K562 (cell line): ENCODE results near the gene HHATL. TPM values are rescaled to one million over a fixed set of nuclear protein-coding genes. Genes with fewer than 3 reads are reported as not detected.

Experiments used
- ARID2 ChIP-seq: fragments of 450-650 bp; IDR thresholded peaks from 2 replicates; pipeline ENCODE4 v1.6.1; 2017; ENCODE audit warnings: antibody characterized with exemption, mild to moderate bottlenecking
- CREM ChIP-seq: IDR thresholded peaks from 2 replicates; pipeline ENCODE4 v1.6.1; 2014; ENCODE audit warnings: antibody characterized with exemption, low read depth
- JUND ChIP-seq, 2 experiments: IDR thresholded peaks; 2 replicates in 1 of 2; 3 replicates in 1 of 2; pipeline ENCODE4 v1.6.1; 2011; ENCODE audit warnings: borderline replicate concordance in 2 of 2, low read depth in 2 of 2, low read length in 2 of 2, improper control_type of control experiment in 1 of 2, missing biosample characterization in 1 of 2, missing genetic modification characterization in 1 of 2, missing genetic modification reagents in 1 of 2
- RCOR1 ChIP-seq, 2 experiments: IDR thresholded peaks; 2 replicates each; pipeline ENCODE4 v1.6.1; 2012; ENCODE audit warnings: low read depth in 2 of 2, low read length in 2 of 2, borderline replicate concordance in 1 of 2, improper control_type of control experiment in 1 of 2
- TRIM24 ChIP-seq, 2 experiments: fragments of 450-650 bp; IDR thresholded peaks; 2 replicates each; pipeline ENCODE4 v1.6.1; 2016
- XRCC5 ChIP-seq: fragments of 200-400 bp; formaldehyde crosslinking; IDR thresholded peaks from 2 replicates; pipeline ENCODE4 v1.6.1; 2017; ENCODE audit warnings: low read depth, mild to moderate bottlenecking, low read length
- YY1 ChIP-seq, 3 experiments: IDR thresholded peaks; 2 replicates each; pipeline ENCODE4 v1.6.1; 2011; ENCODE audit warnings: low read length in 2 of 3, mild to moderate bottlenecking in 2 of 3, moderate library complexity in 2 of 3, borderline replicate concordance in 1 of 3, control low read depth in 1 of 3, low read depth in 1 of 3; ENCODE audit not compliant: insufficient read depth in 3 of 3, insufficient replicate concordance in 2 of 3, control insufficient read depth in 1 of 3, insufficient read length in 1 of 3; ENCODE audit errors: extremely low read depth in 1 of 3
- polyA plus RNA-seq, 8 experiments: library from polyadenylated mRNA; depleted of rRNA in 4 of 8; stranded (reverse) in 5 of 8; unstranded in 3 of 8; fragments of >200 nt; fragmentation: Nextera tagmentation in 2 of 8; fragmentation: Illumina TruSeq in 1 of 8; extraction: Ambion mirVana in 2 of 8; extraction: Trizol in 1 of 8; gene quantifications; 2 replicates each; pipeline versions ENCODE4 v1.2.1 to v1.2.3, GENCODE V29; 2011 to 2014; ENCODE audit warnings: inconsistent platforms in 1 of 8, missing spikeins in 1 of 8
- total RNA-seq, 7 experiments: library from RNA; depleted of rRNA in 6 of 7; stranded (reverse); fragments of >200 nt in 6 of 7; fragmentation: Illumina TruSeq in 2 of 7; extraction: Trizol in 2 of 7; gene quantifications; 2 replicates each; pipeline versions ENCODE4 v1.2.1 to v1.2.3, GENCODE V29; 2011 to 2021; ENCODE audit warnings: low replicate concordance in 1 of 7
- TF ChIP-seq, protein P1 (sequence below), 2 experiments: fragments of 450-650 bp; formaldehyde crosslinking in 1 of 2; IDR thresholded peaks; 2 replicates each; pipeline versions ENCODE4 v1.4.0 to v1.6.1; 2014 to 2020; ENCODE audit warnings: mild to moderate bottlenecking in 2 of 2, borderline replicate concordance in 1 of 2, low read depth in 1 of 2

The HHATL gene
- total and polyA plus RNA-seq, 9 of the 15 experiments (the other 6 are each of a cell fraction or from before 2014, with no cell fraction given) = not detected

DNA sequence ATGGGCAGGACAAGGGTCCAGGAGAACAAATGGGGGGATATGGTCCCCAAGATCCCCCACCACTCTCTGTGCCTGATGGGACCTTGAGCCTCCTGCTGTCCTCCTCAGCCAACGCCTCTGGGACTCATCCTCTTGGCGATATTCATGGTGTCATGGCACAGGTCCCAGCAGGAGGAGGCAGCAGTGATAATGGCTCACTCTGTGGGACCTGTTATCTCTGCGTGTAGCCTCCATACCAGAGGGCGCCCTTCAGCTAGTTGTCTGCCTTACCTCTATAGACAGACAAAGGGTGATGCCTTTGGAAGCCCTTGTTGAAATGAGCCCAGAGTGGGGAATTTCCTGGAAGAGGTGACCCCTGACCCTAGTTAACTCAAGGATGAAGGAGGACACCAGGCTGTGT lies 41.7 kb downstream of the HHATL start (continued):
- TF ChIP-seq, protein P1, sequence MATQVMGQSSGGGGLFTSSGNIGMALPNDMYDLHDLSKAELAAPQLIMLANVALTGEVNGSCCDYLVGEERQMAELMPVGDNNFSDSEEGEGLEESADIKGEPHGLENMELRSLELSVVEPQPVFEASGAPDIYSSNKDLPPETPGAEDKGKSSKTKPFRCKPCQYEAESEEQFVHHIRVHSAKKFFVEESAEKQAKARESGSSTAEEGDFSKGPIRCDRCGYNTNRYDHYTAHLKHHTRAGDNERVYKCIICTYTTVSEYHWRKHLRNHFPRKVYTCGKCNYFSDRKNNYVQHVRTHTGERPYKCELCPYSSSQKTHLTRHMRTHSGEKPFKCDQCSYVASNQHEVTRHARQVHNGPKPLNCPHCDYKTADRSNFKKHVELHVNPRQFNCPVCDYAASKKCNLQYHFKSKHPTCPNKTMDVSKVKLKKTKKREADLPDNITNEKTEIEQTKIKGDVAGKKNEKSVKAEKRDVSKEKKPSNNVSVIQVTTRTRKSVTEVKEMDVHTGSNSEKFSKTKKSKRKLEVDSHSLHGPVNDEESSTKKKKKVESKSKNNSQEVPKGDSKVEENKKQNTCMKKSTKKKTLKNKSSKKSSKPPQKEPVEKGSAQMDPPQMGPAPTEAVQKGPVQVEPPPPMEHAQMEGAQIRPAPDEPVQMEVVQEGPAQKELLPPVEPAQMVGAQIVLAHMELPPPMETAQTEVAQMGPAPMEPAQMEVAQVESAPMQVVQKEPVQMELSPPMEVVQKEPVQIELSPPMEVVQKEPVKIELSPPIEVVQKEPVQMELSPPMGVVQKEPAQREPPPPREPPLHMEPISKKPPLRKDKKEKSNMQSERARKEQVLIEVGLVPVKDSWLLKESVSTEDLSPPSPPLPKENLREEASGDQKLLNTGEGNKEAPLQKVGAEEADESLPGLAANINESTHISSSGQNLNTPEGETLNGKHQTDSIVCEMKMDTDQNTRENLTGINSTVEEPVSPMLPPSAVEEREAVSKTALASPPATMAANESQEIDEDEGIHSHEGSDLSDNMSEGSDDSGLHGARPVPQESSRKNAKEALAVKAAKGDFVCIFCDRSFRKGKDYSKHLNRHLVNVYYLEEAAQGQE (IDR thresholded peaks at IDR 0.05; ENCODE audit: borderline replicate concordance) = peak; percentile 83
- TF ChIP-seq, protein P1 (CRISPR knock-in tag; IDR thresholded peaks at IDR 0.05; ENCODE audit: low read depth) = no peak
- TF ChIP-seq RCOR1 (IDR thresholded peaks at IDR 0.05; ENCODE audit: borderline replicate concordance in 1 of 2, low read depth in 2 of 2, low read length in 2 of 2) (peak in 1 of 2 experiments; percentile 78; a peak in 2 of 4 replicates), TRIM24 (IDR thresholded peaks at IDR 0.05) (no peak), XRCC5 (peak; percentile 35; the same call in 1 of the 2 replicates), CREM (peak; percentile 55), JUND (IDR thresholded peaks at IDR 0.05; ENCODE audit: borderline replicate concordance, low read depth, low read length) (peak; percentile 49; the same call in 1 of the 2 replicates), JUND (tag; IDR thresholded peaks at IDR 0.05; ENCODE audit: borderline replicate concordance, low read depth, low read length) (no peak; the same call in 2 of the 3 replicates), YY1 (IDR thresholded peaks at IDR 0.05; ENCODE audit: borderline replicate concordance in 1 of 3, control insufficient read depth in 1 of 3, extremely low read depth in 1 of 3, insufficient read depth in 3 of 3, insufficient read length in 1 of 3, insufficient replicate concordance in 2 of 3, low read depth in 1 of 3, low read length in 2 of 3) (peak in 1 of 3 experiments; percentile 35), ARID2 (peak; percentile 67; the same call in 1 of the 2 replicates)
